DND-41 (cell line): ENCODE results near the gene ZNF786.

Experiments used
- CTCF ChIP-seq: IDR thresholded peaks from 2 replicates; pipeline ENCODE4 v1.5.1; 2012; ENCODE audit warnings: borderline replicate concordance, low read length, moderate library complexity, mild to moderate bottlenecking; ENCODE audit not compliant: poor library complexity, severe bottlenecking; ENCODE audit errors: extremely low read depth
- EZH2 ChIP-seq: IDR thresholded peaks from 3 replicates; pipeline ENCODE4 v1.6.1; 2012; ENCODE audit warnings: borderline replicate concordance, low read depth, mild to moderate bottlenecking, moderate library complexity, low read length, inconsistent platforms; ENCODE audit not compliant: severe bottlenecking

GRCh38 chr7:149072438-149072775 lies 18.1 kb downstream of the ZNF786 start:
- TF ChIP-seq CTCF (no peak), EZH2 (no peak)
